Activated CD8-positive, alpha-beta memory T cell treated with anti-CD3 and anti-CD28 coated beads, Interleukin-2, amount 10 ng/mL, durations not matched to agents 7 days and 5 days (primary cell): ENCODE results near the gene ANKRD53. TPM values are rescaled to one million over a fixed set of nuclear protein-coding genes. Genes with fewer than 3 reads are reported as not detected.
"Not testable (repeated sequence)": the region's sequence is repeated elsewhere in the genome, so short reads cannot be mapped to it uniquely, and the experiment has no call there.

Experiments
- ATAC-seq: fragments of 150-1000 bp; cut with Tn5 transposase; one replicate; pipeline ENCODE4 v1.10.0; 2021; ENCODE audit warnings: moderate library complexity
- CTCF ChIA-PET: fragments of 350-600 bp; sonication (Branson Sonifier 250); formaldehyde crosslinking; loops from one replicate; lab custom pipeline; 2021; ENCODE audit warnings: antibody characterized with exemption; lab: Charles Lee
- DNase-seq: peaks from one replicate; pipeline ENCODE4 v3.0.0-alpha.2; 2020
- H3K27ac Mint-ChIP-seq: one replicate; pipeline ENCODE4 v1.8.0; 2021; ENCODE audit warnings: mild to moderate bottlenecking, mixed read lengths
- H3K27me3 Mint-ChIP-seq: one replicate; pipeline ENCODE4 v1.8.0; 2021; ENCODE audit warnings: mixed read lengths
- H3K36me3 Mint-ChIP-seq: one replicate; pipeline ENCODE4 v1.8.0; 2021; ENCODE audit warnings: mild to moderate bottlenecking, mixed read lengths
- H3K4me1 Mint-ChIP-seq: one replicate; pipeline ENCODE4 v1.8.0; 2021; ENCODE audit warnings: mixed read lengths
- H3K4me3 Mint-ChIP-seq: one replicate; pipeline ENCODE4 v1.8.0; 2021; ENCODE audit warnings: mild to moderate bottlenecking, moderate library complexity, mixed read lengths
- H3K9me3 Mint-ChIP-seq: one replicate; pipeline ENCODE4 v1.8.0; 2022; ENCODE audit warnings: low read depth, mixed read lengths
- total RNA-seq, 2 experiments: library from RNA; stranded (reverse); gene quantifications; one replicate each; pipeline ENCODE4 v1.2.3, GENCODE V29; 2021

ANKRD53 gene
- total RNA-seq, 2 experiments from 2014 or later = not detected

DNA sequence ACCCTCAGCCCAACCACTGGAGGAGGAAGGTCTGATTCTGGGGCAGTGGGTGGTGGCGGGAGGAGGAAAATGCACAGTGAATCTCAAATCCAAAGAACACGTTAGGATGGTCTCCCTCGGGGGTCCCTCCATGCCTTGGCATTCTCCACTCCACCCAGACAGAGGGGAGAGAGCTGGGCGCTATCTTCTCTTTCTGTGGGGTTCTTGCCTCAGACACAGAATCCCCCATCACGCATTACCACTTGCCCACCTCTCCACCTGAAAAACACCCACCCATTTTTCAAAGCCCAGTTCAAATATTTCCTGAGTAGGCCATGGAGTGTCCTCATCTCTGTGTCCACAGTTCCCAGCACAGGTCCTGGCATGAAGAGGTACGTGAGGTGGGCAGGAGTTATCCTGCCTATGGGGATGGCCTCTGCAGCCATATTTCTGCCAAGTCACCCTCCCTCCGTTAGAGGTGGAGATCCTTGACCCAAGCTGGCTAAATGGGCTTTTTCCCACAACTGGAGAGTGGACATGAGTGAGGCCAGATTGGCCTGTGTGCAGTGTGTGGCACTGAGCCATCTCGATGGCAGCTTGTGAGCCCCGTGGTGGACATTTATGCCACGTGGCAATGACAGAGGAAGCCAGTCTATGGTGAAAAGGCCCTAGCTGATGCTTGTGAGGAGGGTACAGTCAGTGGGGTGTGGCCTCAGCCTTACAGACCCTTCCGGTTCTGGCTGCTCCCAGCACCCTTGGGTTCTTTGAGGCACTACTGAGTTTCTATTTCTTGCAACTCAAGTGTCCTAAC lies 25.7 kb downstream of the ANKRD53 start:
- H3K36me3 Mint-ChIP-seq = no peaks in the 10 kb centered on the region
- ATAC-seq (no peak), DNase-seq (peak; percentile 31)
- peaks cover 20% of the 10 kb centered on the region for H3K4me1 Mint-ChIP-seq
- no peaks in the 10 kb centered on the region for H3K27me3 Mint-ChIP-seq
- no peaks in the 10 kb centered on the region for H3K9me3 Mint-ChIP-seq
- no peak overlapping the region for H3K27ac Mint-ChIP-seq
- CTCF ChIA-PET = interaction anchor here (1.3 kb wide), 1 partner anchor 20 kb away, joined by 4 read pairs; no protein-coding TSS in a partner anchor
- H3K4me3 Mint-ChIP-seq = no peak overlapping the region

DNA sequence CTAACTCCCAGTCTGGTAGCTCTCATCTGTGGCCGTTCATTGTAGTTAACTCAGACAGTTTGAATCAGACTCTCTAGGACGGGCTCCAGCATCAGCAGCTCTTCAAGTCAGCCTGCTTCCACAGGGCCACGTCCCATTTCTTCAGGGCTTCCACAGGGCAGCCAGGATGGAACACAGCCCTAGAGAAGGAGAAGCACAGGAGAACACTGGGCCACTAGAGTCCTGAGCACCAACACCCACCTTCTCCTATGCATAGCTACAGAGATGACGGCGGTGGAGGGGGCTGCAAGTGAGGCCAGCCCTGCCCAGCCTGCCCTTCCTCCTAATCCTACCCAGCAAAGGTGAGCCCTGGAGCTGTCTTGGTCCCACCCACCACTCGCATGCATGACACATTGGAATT lies 26.4 kb downstream of the ANKRD53 start:
- ATAC-seq (no peak), DNase-seq (peak; percentile 36)
- CTCF ChIA-PET = interaction anchor here (1.3 kb wide), 1 partner anchor 20 kb away, joined by 4 read pairs; no protein-coding TSS in a partner anchor
- Mint-ChIP-seq H3K4me3 (no peak overlapping the region), H3K27me3 (peaks cover 3% of the 10 kb centered on the region), H3K27ac (no peak overlapping the region), H3K36me3 (no peaks in the 10 kb centered on the region), H3K4me1 (peaks cover 13% of the 10 kb centered on the region), H3K9me3 (no peaks in the 10 kb centered on the region)

DNA sequence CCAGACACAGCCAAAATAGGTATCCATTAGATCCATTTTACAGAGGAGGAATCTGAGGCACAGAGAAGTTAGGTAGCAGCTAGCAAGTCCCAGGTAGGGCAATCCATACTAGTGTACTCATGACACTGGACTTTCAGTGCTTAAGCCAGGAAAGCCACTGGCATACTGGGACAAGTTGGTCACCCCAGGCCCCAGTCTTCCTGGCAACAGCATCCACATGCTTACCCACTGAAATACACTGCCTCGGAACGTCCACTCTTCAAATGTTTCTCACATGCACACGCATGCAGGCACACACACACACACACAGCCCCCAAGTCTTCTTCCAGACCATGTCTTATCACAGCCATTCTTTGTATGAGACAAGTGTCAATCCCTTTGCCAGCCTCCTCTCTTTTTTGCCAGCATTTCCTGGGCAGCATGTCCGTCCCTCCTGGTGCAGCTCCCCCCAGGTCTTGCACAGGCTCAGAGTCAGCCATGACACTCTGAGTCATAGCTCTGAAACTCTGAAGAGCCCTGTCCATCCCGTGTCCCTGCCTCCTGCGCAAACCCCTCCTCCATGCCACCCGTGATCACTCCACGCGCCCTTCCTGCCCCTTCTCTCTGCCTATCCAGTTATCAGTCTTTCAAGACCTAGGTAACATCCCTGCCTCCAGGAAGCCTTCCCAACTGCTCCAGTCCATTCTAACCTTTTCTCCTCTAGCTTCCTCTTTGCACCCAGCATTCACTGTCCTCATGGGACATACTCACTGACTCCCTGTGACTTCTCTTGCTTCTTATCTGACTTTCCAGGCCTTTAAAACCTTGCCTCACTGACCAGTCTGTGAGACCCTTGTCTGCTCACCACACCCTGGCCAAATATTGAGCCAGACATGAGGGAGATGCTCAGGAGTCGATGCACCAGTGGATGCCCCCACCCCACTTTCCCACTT lies 27.1 kb downstream of the ANKRD53 start:
- H3K9me3 Mint-ChIP-seq = no peaks in the 10 kb centered on the region
- no peak for ATAC-seq

DNA sequence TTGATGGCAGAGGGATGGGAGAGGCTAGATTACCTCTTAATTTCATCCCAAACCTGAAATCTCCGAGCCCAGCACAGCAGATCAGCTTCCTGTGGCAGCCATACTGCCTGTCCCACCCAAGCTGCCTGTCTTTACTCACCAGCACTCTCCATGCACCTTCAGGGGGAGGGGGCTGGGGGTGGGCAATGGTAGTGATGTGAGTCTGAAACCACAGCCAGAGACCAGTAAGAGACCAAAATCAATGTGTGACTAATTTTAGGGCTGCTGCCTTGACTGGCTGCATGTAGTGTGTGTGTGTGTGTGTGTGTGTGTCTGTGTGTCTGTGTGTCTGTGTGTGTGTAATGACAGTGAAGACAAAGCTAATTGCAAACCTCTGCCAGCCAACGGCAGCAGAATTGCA lies 27.9 kb downstream of the ANKRD53 start:
- Mint-ChIP-seq H3K4me1 (peaks cover 3% of the 10 kb centered on the region), H3K36me3 (no peaks in the 10 kb centered on the region), H3K27ac (no peak overlapping the region), H3K9me3 (no peaks in the 10 kb centered on the region), H3K4me3 (no peak overlapping the region), H3K27me3 (peaks cover 12% of the 10 kb centered on the region)
- ATAC-seq (no peak), DNase-seq (no peak)
- CTCF ChIA-PET = interaction anchor here (1.3 kb wide), 1 partner anchor 17 kb away, joined by 3 read pairs; no protein-coding TSS in a partner anchor

More for the DNA sequence above, 27.1 kb downstream of the ANKRD53 start:
- Mint-ChIP-seq H3K4me1 (peaks cover 8% of the 10 kb centered on the region), H3K4me3 (no peak overlapping the region), H3K27ac (no peak overlapping the region), H3K27me3 (peaks cover 10% of the 10 kb centered on the region), H3K36me3 (no peaks in the 10 kb centered on the region)
- CTCF ChIA-PET = interaction anchor here (1.3 kb wide), 2 partner anchors 16 to 21 kb away, joined by 3 to 4 read pairs; no protein-coding TSS in a partner anchor
- DNase-seq = peak; percentile 34

DNA sequence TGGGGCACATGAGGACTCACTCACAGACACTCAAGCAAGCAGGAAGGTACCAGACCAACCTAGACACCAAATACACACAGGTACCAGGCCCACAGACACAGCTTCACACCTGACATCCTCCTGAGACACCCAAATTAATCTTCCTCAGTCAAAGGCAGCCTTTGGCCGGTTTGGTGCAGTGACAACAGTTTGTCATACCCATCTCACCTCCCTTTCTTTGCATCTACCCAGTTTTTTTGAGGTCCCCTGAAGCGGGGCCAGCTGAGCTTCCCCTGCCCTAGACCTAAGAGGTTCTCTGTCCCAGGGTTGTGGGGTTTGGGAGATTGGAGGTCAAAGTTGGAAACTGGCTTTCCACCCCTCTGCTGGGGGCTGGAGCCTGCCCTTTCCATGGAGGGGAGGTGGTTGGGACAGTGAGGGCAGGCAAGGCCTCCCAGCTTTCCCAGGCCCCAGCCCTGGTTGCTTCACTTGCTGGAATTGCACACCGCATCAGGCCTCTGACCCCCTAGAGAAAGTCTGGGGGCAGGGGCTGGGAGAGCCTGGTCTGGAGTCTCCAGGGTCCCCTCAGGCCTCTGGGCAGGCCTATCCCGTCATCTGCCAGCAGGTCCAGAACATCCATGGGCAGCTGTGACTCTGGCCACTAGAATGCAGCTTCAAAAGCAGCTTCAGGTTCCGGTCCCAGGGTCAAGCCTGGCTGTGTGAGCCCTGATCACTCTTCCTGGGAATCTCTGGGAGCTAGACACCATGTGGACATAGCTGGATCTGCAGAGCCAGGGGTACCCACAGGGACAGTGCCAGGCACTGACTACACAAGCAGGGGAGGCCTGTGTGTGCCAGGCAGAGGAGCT lies 28.7 kb downstream of the ANKRD53 start:
- H3K4me3 Mint-ChIP-seq = no peak overlapping the region
- H3K27me3 Mint-ChIP-seq = peaks cover 16% of the 10 kb centered on the region
- no peaks in the 10 kb centered on the region for H3K36me3 Mint-ChIP-seq
- DNase-seq = no peak
- CTCF ChIA-PET = interaction anchor here (1.0 to 1.3 kb wide), 3 partner anchors 18 to 43 kb away, joined by 3 read pairs; no protein-coding TSS in a partner anchor
- H3K4me1 Mint-ChIP-seq = no peaks in the 10 kb centered on the region
- no peak overlapping the region for H3K27ac Mint-ChIP-seq
- no peak for ATAC-seq
- H3K9me3 Mint-ChIP-seq = no peaks in the 10 kb centered on the region

DNA sequence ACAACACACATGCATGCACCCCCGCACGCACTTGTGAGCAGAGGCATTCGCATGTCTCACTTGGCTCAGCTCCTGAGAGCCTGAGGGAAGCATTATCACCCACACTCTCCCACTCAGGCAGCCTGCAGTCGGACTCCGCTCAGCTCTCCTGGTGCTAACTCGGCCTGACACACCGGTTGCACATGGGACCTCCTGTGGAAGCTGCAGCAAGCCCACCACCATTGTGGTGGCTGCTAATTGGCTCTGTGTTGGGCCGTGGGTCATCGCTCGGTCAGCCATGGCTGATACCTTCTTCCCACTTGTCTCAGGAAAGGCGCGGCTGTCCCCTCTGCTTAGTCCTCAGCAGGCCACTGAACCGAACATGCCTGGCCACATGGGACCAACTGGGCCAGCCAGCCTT lies 29.9 kb downstream of the ANKRD53 start:
- CTCF ChIA-PET = interaction anchor here (1.0 kb wide), 1 partner anchor 24 kb away, joined by 3 read pairs; no protein-coding TSS in a partner anchor
- no peaks in the 10 kb centered on the region for H3K36me3 Mint-ChIP-seq
- ATAC-seq (no peak), DNase-seq (no peak)
- H3K27me3 Mint-ChIP-seq = peaks cover 16% of the 10 kb centered on the region
- H3K4me1 Mint-ChIP-seq = no peaks in the 10 kb centered on the region
- no peak overlapping the region for H3K27ac Mint-ChIP-seq
- H3K9me3 Mint-ChIP-seq = no peaks in the 10 kb centered on the region
- no peak overlapping the region for H3K4me3 Mint-ChIP-seq

DNA sequence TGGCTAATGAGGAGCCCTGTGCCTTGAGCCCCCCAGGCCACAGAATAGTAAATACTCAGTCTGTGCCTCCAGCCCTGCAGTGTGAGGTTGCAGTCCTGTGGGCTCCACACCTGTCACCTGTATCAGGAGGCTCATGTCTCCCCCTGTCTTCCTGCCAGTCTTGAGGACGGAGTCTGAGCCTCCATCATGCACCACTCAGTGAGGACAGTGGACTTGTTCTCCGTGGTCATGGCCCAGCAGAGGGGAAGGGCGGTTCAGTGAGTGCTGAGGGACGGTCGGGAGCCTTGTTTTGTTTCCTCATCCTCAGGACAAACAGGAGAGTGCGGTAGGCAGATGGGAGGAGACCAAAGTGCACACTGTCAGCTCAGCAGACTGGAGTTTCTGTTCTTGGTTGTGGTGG lies 33.4 kb downstream of the ANKRD53 start:
- ATAC-seq, H3K4me1 Mint-ChIP-seq, CTCF ChIA-PET, DNase-seq, H3K4me3 Mint-ChIP-seq, H3K36me3 Mint-ChIP-seq, H3K9me3 Mint-ChIP-seq, H3K27ac Mint-ChIP-seq: not testable (repeated sequence)
- H3K27me3 Mint-ChIP-seq = peaks cover 16% of the 10 kb centered on the region

DNA sequence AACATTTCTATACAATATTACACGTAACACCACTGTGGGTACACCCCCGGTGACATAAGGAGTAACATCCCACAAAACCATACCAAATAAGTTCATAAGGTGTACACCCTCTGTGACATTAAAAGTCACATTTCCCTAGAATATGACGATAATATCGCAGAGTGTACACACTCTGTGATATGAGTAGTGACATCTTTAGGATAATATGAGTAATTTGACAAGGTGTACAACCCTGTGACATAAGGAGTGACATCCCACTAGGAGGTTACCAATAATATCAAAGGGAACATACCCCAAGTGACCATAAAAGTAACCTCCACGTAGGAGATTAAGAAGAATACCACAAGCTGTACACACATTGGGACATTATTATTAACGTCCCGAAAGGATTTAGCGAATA lies 40.2 kb downstream of the ANKRD53 start:
- no peak overlapping the region for H3K27ac Mint-ChIP-seq
- peaks cover 6% of the 10 kb centered on the region for H3K4me1 Mint-ChIP-seq
- no peak overlapping the region for H3K4me3 Mint-ChIP-seq
- DNase-seq (no peak), ATAC-seq (no peak)
- no peaks in the 10 kb centered on the region for H3K36me3 Mint-ChIP-seq
- CTCF ChIA-PET = no interaction called here
- H3K9me3 Mint-ChIP-seq = no peaks in the 10 kb centered on the region
- H3K27me3 Mint-ChIP-seq = no peaks in the 10 kb centered on the region

DNA sequence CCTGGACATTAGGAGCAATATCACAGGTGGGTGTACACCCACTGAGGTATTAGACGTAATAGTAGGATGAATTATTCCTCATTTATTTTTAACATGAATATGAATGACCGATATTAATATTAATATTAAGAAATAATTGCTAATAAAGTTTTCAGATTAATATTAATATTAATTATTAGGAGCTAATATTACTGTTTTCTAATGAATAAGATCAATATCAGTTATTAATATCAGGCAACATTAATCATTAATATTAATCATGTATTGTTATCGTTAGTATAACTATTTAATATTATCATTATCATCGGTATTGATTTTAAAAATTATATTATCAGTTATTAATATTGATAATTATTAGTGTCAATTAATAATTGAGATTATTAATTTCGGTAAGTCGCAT lies 41.6 kb downstream of the ANKRD53 start:
- peaks cover 11% of the 10 kb centered on the region for H3K4me1 Mint-ChIP-seq
- not testable (repeated sequence) for H3K27ac Mint-ChIP-seq, DNase-seq, H3K27me3 Mint-ChIP-seq, H3K36me3 Mint-ChIP-seq, H3K4me3 Mint-ChIP-seq, H3K9me3 Mint-ChIP-seq, ATAC-seq
- CTCF ChIA-PET = interaction anchor here (0.7 to 1.6 kb wide), 2 partner anchors 17 to 19 kb away, joined by 4 to 6 read pairs; no protein-coding TSS in a partner anchor

DNA sequence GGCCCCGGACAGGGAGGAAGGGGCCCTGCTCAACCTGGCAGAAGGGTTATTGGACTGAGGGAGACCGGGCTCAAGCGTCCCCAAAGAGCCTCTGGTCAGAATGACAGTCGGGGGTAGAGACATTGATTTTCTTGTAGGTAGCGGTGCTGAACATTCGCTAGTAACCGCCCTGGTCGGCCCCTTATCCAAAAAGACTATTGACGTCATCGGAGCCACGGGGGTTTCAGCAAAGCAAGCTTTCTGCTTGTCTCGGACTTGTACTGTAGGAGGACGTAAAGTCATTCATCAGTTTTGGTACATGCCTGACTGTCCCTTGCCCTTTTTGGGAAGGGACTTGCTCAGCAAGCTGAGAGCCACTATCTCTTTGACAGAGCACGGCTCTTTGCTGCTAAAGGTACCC lies 43.0 kb downstream of the ANKRD53 start:
- DNase-seq, H3K36me3 Mint-ChIP-seq, H3K27me3 Mint-ChIP-seq, H3K4me3 Mint-ChIP-seq, ATAC-seq, H3K27ac Mint-ChIP-seq, H3K9me3 Mint-ChIP-seq: not testable (repeated sequence)
- H3K4me1 Mint-ChIP-seq = peaks cover 11% of the 10 kb centered on the region
- CTCF ChIA-PET = interaction anchor here (1.6 kb wide), 1 partner anchor 19 kb away, joined by 4 read pairs; no protein-coding TSS in a partner anchor

DNA sequence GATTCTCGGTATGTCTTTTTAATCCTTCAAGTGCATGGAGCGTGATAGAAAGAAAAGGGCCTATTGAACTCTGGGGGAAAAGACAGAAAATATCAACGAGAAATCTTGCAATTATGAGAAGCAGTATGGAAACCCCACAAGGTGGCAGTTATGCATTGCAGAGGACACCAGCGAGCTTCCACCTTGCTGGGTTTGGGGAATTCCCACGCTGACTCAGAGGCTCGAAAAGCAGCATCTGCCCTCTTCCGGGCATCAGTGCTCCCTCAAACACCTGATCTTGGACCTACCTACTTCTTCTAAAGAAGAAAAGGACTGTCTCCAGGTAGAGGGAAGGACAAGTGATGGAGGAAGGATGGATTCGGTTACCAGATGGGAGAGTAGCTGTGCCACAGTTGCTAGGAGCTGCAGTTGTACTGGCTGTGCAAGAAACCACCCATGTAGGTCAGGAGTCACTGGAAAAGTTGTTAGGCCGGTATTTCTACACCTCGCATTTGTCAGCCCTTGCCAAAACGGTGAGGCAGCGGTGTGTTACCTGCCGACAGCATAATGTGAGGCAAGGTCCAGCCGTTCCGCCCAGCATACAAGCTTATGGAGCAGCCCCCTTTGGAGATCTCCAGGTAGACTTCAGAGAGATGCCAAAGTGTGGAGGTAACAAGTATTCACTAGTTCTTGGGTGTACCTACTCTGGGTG lies 45.3 kb downstream of the ANKRD53 start:
- peaks cover 11% of the 10 kb centered on the region for H3K4me1 Mint-ChIP-seq
- DNase-seq = peak; percentile 73
- H3K9me3 Mint-ChIP-seq, H3K27ac Mint-ChIP-seq, ATAC-seq, H3K4me3 Mint-ChIP-seq, H3K27me3 Mint-ChIP-seq, H3K36me3 Mint-ChIP-seq: not testable (repeated sequence)
- CTCF ChIA-PET = interaction anchor here (1.2 to 1.4 kb wide), 4 partner anchors 22 to 131 kb away, joined by 3 to 5 read pairs (median 4); no protein-coding TSS in a partner anchor
